HG03457 (cell line): ENCODE measurements around the gene PRAF2.

Experiments
- ATAC-seq: cut with Tn5 transposase; IDR thresholded peaks from one replicate; pipeline ENCODE4 v1.9.1; 2021; ENCODE audit warnings: moderate number of reproducible peaks; ENCODE audit not compliant: unreplicated experiment

PRAF2 gene

DNA sequence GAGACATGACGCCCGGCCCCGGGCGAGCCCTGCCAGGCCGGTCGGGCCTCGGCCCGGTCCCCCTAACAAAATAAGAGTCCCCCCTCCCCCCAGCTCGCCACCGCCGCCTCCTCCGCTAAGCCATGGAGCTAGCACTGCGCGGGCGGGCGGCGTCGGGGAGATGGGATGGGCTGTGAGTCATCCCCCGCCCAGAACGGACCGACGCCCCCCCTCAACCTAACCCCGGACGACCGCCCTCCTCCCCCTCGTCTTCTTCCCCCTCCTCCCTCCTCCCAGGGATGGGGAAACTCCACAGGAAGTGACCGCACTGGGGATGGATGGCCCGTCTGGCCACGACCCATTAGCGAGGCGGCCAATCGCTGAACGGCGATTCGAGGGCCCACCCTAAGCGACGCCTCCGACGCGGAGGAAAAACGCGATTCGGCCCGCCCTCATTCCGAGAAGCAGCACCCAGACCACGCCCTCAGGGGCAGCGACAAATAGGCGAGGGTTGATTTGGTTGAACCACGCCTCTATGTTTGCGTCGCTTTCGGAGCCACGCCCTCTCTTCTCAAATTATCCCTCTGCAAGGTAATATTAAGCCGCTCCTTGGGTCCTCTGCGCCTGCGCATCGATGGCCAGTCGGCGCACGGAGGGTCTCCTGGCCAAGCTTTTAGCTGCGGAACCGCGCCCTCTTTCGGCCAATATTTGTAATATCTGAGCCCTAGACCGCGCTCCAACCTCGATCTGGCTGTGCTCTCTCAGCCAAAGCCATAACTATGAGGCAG lies 30.4 kb downstream of the PRAF2 start, which contains the start of gene TFE3:
TFE3 (minus strand) TSS at position 138 of the 767 bp plus-strand sequence; CDS start at position 7, 131 bp downstream.
- ATAC-seq = peak; percentile 85

GRCh38 chrX:49042581-49043219 lies 31.1 kb downstream of the PRAF2 start:
- peak; percentile 19 for ATAC-seq

DNA sequence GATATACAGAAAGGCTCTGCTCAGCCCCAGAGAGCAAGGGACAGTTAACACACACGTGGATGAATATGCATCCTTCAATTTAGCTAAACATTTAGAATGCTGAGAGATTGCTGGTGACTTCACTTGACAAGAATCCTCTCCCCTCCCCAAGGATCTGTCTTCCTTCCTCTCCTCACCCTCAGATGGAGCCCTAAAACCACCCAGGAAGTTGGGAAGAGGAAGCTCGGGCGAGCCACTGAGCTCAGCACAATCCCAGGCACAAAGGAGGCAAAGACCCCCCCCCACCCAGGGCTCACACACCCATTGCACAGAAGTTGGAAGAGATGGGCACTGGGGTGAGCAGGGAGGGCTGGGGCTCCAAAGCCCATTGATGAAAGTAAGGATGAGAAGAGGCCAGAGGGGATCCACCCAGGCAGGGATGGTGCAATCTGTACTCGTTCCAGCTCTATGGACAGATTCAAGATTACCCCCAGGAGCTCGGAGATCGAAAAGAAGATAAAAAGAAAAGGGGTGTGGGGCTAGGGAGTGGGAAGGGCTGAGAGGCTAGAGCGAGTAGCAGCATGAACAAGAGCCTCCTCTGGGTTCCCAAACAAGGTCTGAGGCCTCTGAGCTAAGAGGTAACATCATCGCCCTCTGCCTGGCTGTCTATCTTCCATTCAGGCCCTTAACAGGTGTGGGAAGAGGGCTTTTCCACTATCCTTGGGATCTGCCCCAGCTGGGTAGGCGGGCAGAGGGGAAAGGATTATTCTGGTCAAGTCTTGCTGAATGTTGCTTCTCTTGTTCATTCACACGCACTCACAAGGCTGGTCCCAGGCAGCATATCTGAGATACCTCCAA lies 31.8 kb downstream of the PRAF2 start:
- ATAC-seq = no peak

DNA sequence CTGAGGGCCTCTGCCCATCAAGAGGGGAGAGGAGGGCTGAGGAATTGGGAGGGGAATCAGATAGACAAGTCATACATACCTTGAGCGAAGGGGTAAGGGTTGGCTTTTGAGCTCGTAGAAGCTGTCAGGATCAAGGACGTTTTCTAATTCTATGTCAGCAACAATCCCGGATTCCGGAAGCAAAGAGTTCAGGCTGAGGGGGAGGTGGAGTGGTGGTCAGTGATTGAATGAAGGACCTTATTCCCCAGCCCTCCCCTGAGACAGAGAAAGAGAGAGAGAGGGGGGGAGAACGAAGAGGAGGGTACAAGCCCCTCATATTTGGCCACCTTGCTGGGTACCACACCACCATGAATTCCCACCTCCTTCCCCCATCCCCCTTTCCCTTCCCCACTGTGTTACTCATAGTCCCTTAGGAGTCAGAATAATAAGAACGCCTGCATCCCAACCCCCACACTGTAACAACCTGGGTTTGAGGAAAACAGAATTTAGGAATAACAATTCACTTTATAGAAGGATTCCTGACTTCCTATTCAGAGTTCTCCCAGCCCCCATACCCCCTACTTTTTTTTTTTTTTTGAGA lies 33.3 kb downstream of the PRAF2 start:
- no peak for ATAC-seq

DNA sequence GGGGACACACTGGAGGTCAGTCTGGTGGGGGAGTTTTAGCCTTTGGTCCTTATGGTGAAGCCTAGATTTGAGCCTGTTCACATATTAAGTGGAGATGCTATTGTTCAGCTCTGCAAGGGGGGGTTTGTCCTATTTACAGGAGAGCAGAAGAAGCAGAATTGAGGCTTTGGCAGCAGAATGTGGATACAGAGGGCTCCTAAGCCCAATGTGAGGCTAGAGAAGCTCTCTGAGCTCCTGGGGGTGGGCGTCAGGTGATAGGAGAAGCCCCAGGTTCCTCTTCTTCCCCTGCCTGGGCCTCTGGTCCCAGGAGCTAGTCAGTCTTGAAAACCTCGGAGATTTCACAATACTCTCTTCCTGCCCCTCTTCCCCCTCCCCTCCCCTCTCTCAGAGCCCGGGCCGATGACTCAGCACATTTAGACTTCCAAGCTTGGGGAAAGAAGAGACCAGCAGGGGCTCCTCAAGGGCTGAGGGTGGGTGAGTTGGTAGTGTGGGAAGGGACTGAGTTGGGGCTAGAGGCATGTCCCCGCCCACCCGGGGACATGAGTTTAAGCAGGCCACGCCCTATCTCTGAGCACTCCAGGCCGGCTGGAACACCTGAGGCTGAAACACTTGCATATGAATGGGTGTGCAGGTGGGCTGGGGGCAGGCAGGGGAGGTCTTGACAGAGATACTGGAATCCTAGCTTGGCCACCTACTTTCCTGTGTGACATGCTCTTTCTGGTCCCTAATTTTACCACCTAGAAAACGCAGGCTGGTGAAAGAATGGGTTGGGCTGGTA lies 34.0 kb downstream of the PRAF2 start:
- ATAC-seq = no peak

GRCh38 chrX:49037883-49038475 lies 35.8 kb downstream of the PRAF2 start:
- ATAC-seq = no peak

DNA sequence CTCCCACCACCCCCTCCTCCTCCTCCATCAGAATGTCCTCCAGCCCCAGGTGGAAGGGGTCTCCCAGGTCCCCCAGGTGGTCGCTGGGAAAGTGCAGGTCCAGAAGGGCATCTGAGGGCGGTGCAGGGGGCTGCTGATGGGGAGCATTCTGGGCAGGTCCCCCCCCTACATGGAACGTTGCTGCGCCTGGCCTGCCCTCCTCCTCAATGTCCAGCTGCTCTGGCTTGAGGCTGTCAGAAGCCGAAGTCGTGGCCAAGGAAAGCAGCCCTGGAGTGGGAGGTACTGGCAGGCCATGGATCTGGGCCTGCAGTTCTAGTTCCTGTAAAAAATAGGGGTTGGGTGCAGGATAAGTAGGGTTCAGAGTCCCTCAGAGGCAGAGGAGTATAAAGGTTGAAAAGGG lies 43.5 kb downstream of the PRAF2 start:
- ATAC-seq = no peak

- no peak for ATAC-seq
Measured at GRCh38 chrX:49029876-49030275, 43.9 kb downstream of the PRAF2 start.
